Neural cell (in vitro differentiated cells): ENCODE data around the gene KIF21B.
"Not testable (repeated sequence)": the region's sequence is repeated elsewhere in the genome, so short reads cannot be mapped to it uniquely, and the experiment has no call there.

ENCODE experiments used
- CTCF ChIP-seq: fragments of 450-650 bp; IDR thresholded peaks from 2 replicates; pipeline ENCODE4 v1.5.1; 2014; ENCODE audit warnings: antibody characterized with exemption, mild to moderate bottlenecking, moderate library complexity; ENCODE audit not compliant: poor library complexity, severe bottlenecking
- EP300 ChIP-seq: fragments of 450-650 bp; conservative IDR thresholded peaks from 2 replicates; pipeline ENCODE4 v1.6.1; 2014; ENCODE audit warnings: antibody characterized with exemption, mild to moderate bottlenecking, moderate library complexity; ENCODE audit not compliant: poor library complexity, severe bottlenecking

GRCh38 chr1:200935286-200935962, 88.1 kb downstream of the KIF21B start:
- TF ChIP-seq EP300, CTCF: not testable (repeated sequence)
